ENCODE data around the gene ZNF701.

DNA sequence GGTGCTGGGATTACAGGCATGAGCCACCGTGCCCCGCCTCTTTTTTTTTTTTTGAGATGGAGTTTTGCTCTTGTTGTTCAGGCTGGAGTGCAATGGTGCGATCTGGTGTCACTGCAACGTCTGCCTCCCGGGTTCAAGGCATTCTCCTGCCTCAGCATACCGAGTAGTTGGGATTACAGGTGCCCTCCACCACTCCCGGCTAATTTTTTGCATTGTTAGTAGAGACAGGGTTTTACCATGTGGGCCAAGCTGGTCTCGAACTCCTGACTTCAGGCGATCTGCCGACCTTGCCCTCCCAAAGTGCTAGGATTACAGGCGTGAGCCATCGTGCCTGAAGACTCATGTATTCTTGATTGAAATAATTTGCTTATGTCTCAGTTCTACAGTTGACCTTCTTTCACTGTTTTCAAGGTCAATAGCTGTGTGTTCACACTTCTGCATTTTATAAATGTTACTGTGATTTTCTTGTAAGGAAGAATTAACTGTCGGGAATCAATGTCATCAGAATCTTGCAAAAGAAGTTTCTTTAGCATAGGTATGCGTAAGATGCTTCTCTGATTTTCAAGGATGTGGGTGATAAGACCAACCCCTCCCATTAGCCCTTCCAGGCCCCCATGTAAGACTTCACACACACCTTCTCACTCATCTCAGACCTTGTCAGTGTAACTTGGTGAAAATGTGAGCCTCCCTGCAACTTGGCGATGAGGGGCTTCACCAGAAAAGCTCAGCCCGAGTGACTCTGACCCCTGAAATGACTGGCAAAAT lies 12.7 kb upstream of the ZNF701 start:
- TF ChIP-seq, protein P1, sequence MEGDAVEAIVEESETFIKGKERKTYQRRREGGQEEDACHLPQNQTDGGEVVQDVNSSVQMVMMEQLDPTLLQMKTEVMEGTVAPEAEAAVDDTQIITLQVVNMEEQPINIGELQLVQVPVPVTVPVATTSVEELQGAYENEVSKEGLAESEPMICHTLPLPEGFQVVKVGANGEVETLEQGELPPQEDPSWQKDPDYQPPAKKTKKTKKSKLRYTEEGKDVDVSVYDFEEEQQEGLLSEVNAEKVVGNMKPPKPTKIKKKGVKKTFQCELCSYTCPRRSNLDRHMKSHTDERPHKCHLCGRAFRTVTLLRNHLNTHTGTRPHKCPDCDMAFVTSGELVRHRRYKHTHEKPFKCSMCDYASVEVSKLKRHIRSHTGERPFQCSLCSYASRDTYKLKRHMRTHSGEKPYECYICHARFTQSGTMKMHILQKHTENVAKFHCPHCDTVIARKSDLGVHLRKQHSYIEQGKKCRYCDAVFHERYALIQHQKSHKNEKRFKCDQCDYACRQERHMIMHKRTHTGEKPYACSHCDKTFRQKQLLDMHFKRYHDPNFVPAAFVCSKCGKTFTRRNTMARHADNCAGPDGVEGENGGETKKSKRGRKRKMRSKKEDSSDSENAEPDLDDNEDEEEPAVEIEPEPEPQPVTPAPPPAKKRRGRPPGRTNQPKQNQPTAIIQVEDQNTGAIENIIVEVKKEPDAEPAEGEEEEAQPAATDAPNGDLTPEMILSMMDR (IDR thresholded peaks at IDR 0.05; ENCODE audit: insufficient read depth, low read length) = no peak
- TF ChIP-seq, protein P2, sequence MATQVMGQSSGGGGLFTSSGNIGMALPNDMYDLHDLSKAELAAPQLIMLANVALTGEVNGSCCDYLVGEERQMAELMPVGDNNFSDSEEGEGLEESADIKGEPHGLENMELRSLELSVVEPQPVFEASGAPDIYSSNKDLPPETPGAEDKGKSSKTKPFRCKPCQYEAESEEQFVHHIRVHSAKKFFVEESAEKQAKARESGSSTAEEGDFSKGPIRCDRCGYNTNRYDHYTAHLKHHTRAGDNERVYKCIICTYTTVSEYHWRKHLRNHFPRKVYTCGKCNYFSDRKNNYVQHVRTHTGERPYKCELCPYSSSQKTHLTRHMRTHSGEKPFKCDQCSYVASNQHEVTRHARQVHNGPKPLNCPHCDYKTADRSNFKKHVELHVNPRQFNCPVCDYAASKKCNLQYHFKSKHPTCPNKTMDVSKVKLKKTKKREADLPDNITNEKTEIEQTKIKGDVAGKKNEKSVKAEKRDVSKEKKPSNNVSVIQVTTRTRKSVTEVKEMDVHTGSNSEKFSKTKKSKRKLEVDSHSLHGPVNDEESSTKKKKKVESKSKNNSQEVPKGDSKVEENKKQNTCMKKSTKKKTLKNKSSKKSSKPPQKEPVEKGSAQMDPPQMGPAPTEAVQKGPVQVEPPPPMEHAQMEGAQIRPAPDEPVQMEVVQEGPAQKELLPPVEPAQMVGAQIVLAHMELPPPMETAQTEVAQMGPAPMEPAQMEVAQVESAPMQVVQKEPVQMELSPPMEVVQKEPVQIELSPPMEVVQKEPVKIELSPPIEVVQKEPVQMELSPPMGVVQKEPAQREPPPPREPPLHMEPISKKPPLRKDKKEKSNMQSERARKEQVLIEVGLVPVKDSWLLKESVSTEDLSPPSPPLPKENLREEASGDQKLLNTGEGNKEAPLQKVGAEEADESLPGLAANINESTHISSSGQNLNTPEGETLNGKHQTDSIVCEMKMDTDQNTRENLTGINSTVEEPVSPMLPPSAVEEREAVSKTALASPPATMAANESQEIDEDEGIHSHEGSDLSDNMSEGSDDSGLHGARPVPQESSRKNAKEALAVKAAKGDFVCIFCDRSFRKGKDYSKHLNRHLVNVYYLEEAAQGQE (IDR thresholded peaks at IDR 0.05; ENCODE audit: insufficient replicate concordance, low read depth) = no peak
